ENCODE data around the gene FBXO3.

DNA sequence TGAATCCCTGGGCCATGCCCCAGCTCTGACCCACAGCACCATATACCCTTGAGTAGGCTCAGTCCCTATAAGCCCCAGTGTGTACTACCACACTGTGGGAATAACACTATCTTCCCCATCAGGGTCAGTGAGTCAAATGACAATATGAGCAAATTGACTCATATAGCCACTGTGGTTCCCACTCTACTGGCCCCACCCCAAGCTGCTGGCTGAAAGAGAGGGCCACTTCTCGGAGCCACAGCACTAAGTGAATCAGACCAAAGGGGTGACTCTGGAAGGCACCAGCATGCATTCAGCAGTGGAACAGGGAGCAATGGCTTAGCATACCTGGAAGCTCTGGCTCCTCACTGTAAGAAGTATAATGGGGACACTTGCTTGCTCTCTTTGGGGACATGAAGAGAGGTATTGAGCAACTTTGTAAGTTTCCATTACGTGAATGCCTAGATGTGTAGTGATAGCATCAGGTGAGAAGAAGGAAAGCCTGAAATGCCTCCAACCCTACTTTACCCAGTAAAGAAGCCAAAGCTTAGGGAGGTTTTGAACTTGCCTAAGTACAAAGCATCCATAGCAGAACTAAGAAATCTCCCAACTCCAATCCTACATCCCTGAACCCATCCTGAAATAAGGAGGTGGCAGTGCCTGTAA is 51.6 kb downstream of the FBXO3 start:
- TF ChIP-seq, protein P1, sequence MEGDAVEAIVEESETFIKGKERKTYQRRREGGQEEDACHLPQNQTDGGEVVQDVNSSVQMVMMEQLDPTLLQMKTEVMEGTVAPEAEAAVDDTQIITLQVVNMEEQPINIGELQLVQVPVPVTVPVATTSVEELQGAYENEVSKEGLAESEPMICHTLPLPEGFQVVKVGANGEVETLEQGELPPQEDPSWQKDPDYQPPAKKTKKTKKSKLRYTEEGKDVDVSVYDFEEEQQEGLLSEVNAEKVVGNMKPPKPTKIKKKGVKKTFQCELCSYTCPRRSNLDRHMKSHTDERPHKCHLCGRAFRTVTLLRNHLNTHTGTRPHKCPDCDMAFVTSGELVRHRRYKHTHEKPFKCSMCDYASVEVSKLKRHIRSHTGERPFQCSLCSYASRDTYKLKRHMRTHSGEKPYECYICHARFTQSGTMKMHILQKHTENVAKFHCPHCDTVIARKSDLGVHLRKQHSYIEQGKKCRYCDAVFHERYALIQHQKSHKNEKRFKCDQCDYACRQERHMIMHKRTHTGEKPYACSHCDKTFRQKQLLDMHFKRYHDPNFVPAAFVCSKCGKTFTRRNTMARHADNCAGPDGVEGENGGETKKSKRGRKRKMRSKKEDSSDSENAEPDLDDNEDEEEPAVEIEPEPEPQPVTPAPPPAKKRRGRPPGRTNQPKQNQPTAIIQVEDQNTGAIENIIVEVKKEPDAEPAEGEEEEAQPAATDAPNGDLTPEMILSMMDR (IDR thresholded peaks at IDR 0.05; ENCODE audit: insufficient read depth, low read length, poor library complexity, severe bottlenecking), result no peak
- TF ChIP-seq EZH2phosphoT487 (conservative IDR thresholded peaks at IDR 0.05; ENCODE audit: low read length), result no peak
